Measurements from ENCODE around the gene KDM5D. TPM values are rescaled to one million over a fixed set of nuclear protein-coding genes. Genes with fewer than 3 reads are reported as not detected.

Gene KDM5D
- polyA plus RNA-seq, 3 donors, result not detected

- Histone ChIP-seq H3K4me2 (replicated peaks; ENCODE audit: extremely low read depth, low read length, poor library complexity, severe bottlenecking) (no peak overlapping the region), H3K27me3 (ENCODE audit: control insufficient read depth in 2 of 2, insufficient read depth in 2 of 2, low read length in 2 of 2) (no peaks in the 10 kb centered on the region), H2AFZ (ENCODE audit: insufficient read depth, low read depth, low read length, poor library complexity, severe bottlenecking) (no peak overlapping the region), H3K79me2 (ENCODE audit: insufficient read depth, low read length) (no peaks in the 10 kb centered on the region), H3K4me3 (replicated peaks in 1 of 3; ENCODE audit: low read depth in 2 of 3, low read length in 3 of 3) (no peak overlapping the region), H3K27ac (ENCODE audit: low read depth in 1 of 2, low read length in 2 of 2) (no peak overlapping the region), H3K4me1 (ENCODE audit: control insufficient read depth in 1 of 2, insufficient read depth in 2 of 2, low read length in 2 of 2) (no peaks in the 10 kb centered on the region), H3K9ac (ENCODE audit: insufficient read depth, low read length, poor library complexity, severe bottlenecking) (no peak overlapping the region), H3K36me3 (replicated peaks in 1 of 2; ENCODE audit: control insufficient read depth in 1 of 2, insufficient read depth in 2 of 2, low read length in 2 of 2) (peaks cover 0 to 46% of the 10 kb centered on the region in 2 donors), H4K20me1 (ENCODE audit: insufficient read depth, low read length) (no peaks in the 10 kb centered on the region), H3K9me3 (replicated peaks in 1 of 2; ENCODE audit: control insufficient read depth in 1 of 2, insufficient read depth in 1 of 2, low read length in 2 of 2) (no peaks in the 10 kb centered on the region)
- no peak for DNase-seq
- H3K9me3 Mint-ChIP-seq, result no peaks in the 10 kb centered on the region
- no peaks in the 10 kb centered on the region for H3K27me3 Mint-ChIP-seq (ENCODE audit: low read depth in 3 of 3)
- no CpG with 5 or more reads among the region's 1 CpG for WGBS (ENCODE audit: insufficient coverage)
- no peak for TF ChIP-seq CTCF (IDR thresholded peaks at IDR 0.05)
- intact Hi-C loops (cut with micrococcal nuclease), result no loop called here
- H3K4me1 Mint-ChIP-seq, result peaks cover 16% of the 10 kb centered on the region
- no peak overlapping the region for H3K27ac Mint-ChIP-seq
- H3K4me3 Mint-ChIP-seq, result no peak overlapping the region
- H3K36me3 Mint-ChIP-seq, result peaks cover 0 to 58% of the 10 kb centered on the region in 2 donors
Measured at GRCh38 chrY:19734425-19734824, 10.1 kb downstream of the KDM5D start.

GRCh38 chrY:19717950-19718349, 26.6 kb downstream of the KDM5D start:
- no peak for TF ChIP-seq CTCF (IDR thresholded peaks at IDR 0.05)
- no peaks in the 10 kb centered on the region for H3K27me3 Mint-ChIP-seq (ENCODE audit: low read depth in 3 of 3)
- no peak for DNase-seq
- H3K9ac ChIP-seq (ENCODE audit: insufficient read depth, low read length, poor library complexity, severe bottlenecking), result no peak overlapping the region
- H4K20me1 ChIP-seq (ENCODE audit: insufficient read depth, low read length), result no peaks in the 10 kb centered on the region
- peaks cover 0 to 66% of the 10 kb centered on the region in 2 donors for H3K36me3 ChIP-seq (replicated peaks in 1 of 2; ENCODE audit: control insufficient read depth in 1 of 2, insufficient read depth in 2 of 2, low read length in 2 of 2)
- H3K9me3 Mint-ChIP-seq, result peaks cover 0 to 2% (median 0%) of the 10 kb centered on the region in 7 donors
- no peak overlapping the region for H3K4me2 ChIP-seq (replicated peaks; ENCODE audit: extremely low read depth, low read length, poor library complexity, severe bottlenecking)
- H3K4me1 Mint-ChIP-seq, result no peaks in the 10 kb centered on the region
- H3K79me2 ChIP-seq (ENCODE audit: insufficient read depth, low read length), result no peaks in the 10 kb centered on the region
- H3K27ac ChIP-seq (ENCODE audit: low read depth in 1 of 2, low read length in 2 of 2), result no peak overlapping the region
- H3K4me3 Mint-ChIP-seq, result no peak overlapping the region
- no peak overlapping the region for H3K27ac Mint-ChIP-seq
- no peaks in the 10 kb centered on the region for H3K27me3 ChIP-seq (ENCODE audit: control insufficient read depth in 2 of 2, insufficient read depth in 2 of 2, low read length in 2 of 2)
- no peak overlapping the region for H2AFZ ChIP-seq (ENCODE audit: insufficient read depth, low read depth, low read length, poor library complexity, severe bottlenecking)
- peaks cover 0 to 82% of the 10 kb centered on the region in 2 donors for H3K36me3 Mint-ChIP-seq
- H3K9me3 ChIP-seq (replicated peaks in 1 of 2; ENCODE audit: control insufficient read depth in 1 of 2, insufficient read depth in 1 of 2, low read length in 2 of 2), result no peaks in the 10 kb centered on the region
- no peaks in the 10 kb centered on the region for H3K4me1 ChIP-seq (ENCODE audit: control insufficient read depth in 1 of 2, insufficient read depth in 2 of 2, low read length in 2 of 2)
- intact Hi-C loops (cut with micrococcal nuclease), result no loop called here
- no peak overlapping the region for H3K4me3 ChIP-seq (replicated peaks in 1 of 3; ENCODE audit: low read depth in 2 of 3, low read length in 3 of 3)
